ENCODE data around the gene SLC2A9.

- TF ChIP-seq CTCF (IDR thresholded peaks at IDR 0.05; ENCODE audit: insufficient read depth, low read length, poor library complexity, severe bottlenecking): no peak
- TF ChIP-seq EZH2phosphoT487 (conservative IDR thresholded peaks at IDR 0.05; ENCODE audit: low read length): no peak
Measured at GRCh38 chr4:9987749-9988362, 33.4 kb downstream of the SLC2A9 start.

Measured in SU-DHL-6 (cell line).